Stimulated activated CD4-positive, alpha-beta T cell treated with anti-CD3 and anti-CD28 coated beads, TNF-alpha, amount 100 ng/mL, for 24 hours (primary cell): ENCODE data around the gene NOP14.
"Not testable (repeated sequence)": the region's sequence is repeated elsewhere in the genome, so short reads cannot be mapped to it uniquely, and the experiment has no call there.

Source experiments
- DNase-seq, 3 experiments: peaks; one replicate each; pipeline ENCODE4 v3.0.0-alpha.2; 2020; ENCODE audit warnings: low read depth in 3 of 3

Gene NOP14

GRCh38 chr4:2942532-2943363 is 20.5 kb downstream of the NOP14 start:
- no peak for DNase-seq

GRCh38 chr4:2942037-2942531 is 21.1 kb downstream of the NOP14 start:
- no peak for DNase-seq

- no peak for DNase-seq
Measured at GRCh38 chr4:2941138-2942036, 21.8 kb downstream of the NOP14 start.

GRCh38 chr4:2940267-2941137 is 22.7 kb downstream of the NOP14 start:
- DNase-seq: no peak

- DNase-seq: no peak
Measured at GRCh38 chr4:2939383-2940243, 23.6 kb downstream of the NOP14 start.

GRCh38 chr4:2938906-2939305 is 24.3 kb downstream of the NOP14 start:
- no peak for DNase-seq

- DNase-seq: not testable (repeated sequence)
Measured at GRCh38 chr4:2938411-2938810, 24.8 kb downstream of the NOP14 start.

GRCh38 chr4:2937986-2938385 is 25.2 kb downstream of the NOP14 start:
- no peak for DNase-seq

- no peak for DNase-seq
Measured at GRCh38 chr4:2937146-2937857, 25.9 kb downstream of the NOP14 start.

- peak in 1 of 3 experiments; percentile 62 for DNase-seq
Measured at GRCh38 chr4:2936773-2937145, 26.4 kb downstream of the NOP14 start.

- peak in 2 of 3 experiments; percentile 57 to 78 for DNase-seq
Measured at GRCh38 chr4:2935762-2936743, 27.2 kb downstream of the NOP14 start.

GRCh38 chr4:2934813-2935761 is 28.1 kb downstream of the NOP14 start:
- DNase-seq: peak; percentile 93 to 97 (median 94)

GRCh38 chr4:2934077-2934812 is 29.0 kb downstream of the NOP14 start:
- DNase-seq: no peak

- no peak for DNase-seq
Measured at GRCh38 chr4:2933566-2934076, 29.6 kb downstream of the NOP14 start.

GRCh38 chr4:2932951-2933565 is 30.1 kb downstream of the NOP14 start:
- DNase-seq: no peak

- DNase-seq: no peak
Measured at GRCh38 chr4:2932321-2932950, 30.8 kb downstream of the NOP14 start.
